Gastroesophageal sphincter (tissue), 4 donors: ENCODE data around the gene GMPR. TPM values are rescaled to one million over a fixed set of nuclear protein-coding genes. Genes with fewer than 3 reads are reported as not detected.
"Not testable (repeated sequence)": the region's sequence is repeated elsewhere in the genome, so short reads cannot be mapped to it uniquely, and the experiment has no call there.

Experiments
- ATAC-seq: fragments of 150-250 bp; one replicate; pipeline ENCODE4 v1.9.1; 2016; ENCODE audit warnings: mild to moderate bottlenecking, moderate library complexity
- H3K27ac ChIP-seq, 4 donors: fragments of 200-600 bp; sonication (generic) in 3 of 4; 1 replicate in 3 of 4; 2 replicates in 1 of 4; pipeline ENCODE4 v1.5.1; 2016 to 2019
- H3K27me3 ChIP-seq: fragments of 200-600 bp; sonication (generic); one replicate; pipeline ENCODE4 v1.5.1; 2019
- H3K36me3 ChIP-seq, 2 donors: fragments of 200-600 bp; sonication (generic); one replicate each; pipeline ENCODE4 v1.5.1; 2019; ENCODE audit warnings: control low read depth in 1 of 2
- H3K4me1 ChIP-seq, 3 donors: fragments of 200-600 bp; sonication (generic); 1 replicate in 2 of 3; 2 replicates in 1 of 3; pipeline ENCODE4 v1.5.1; 2016 to 2019; ENCODE audit warnings: control low read depth in 2 of 3
- H3K4me3 ChIP-seq, 2 donors: fragments of 200-600 bp; sonication (generic); one replicate each; pipeline ENCODE4 v1.5.1; 2019; ENCODE audit warnings: mild to moderate bottlenecking in 1 of 2, moderate library complexity in 1 of 2
- H3K9me3 ChIP-seq, 3 donors: fragments of 200-600 bp; sonication (generic); one replicate each; pipeline ENCODE4 v1.5.1; 2017 to 2019; ENCODE audit warnings: control low read depth in 2 of 3
- EP300 ChIP-seq: sonication (generic); formaldehyde crosslinking; IDR thresholded peaks from one replicate; pipeline ENCODE4 v1.6.1; 2017; ENCODE audit warnings: antibody characterized with exemption, mild to moderate bottlenecking
- POLR2A ChIP-seq, 2 donors: fragments of 450-650 bp; IDR thresholded peaks; one replicate each; pipeline ENCODE4 v1.6.1; 2017; ENCODE audit warnings: antibody characterized with exemption in 2 of 2, mild to moderate bottlenecking in 2 of 2, moderate library complexity in 1 of 2
- POLR2AphosphoS5 ChIP-seq: sonication (generic); formaldehyde crosslinking; IDR thresholded peaks from one replicate; pipeline ENCODE4 v1.6.1; 2017; ENCODE audit warnings: antibody characterized with exemption
- WGBS, 2 donors: methylation state at CpG; one replicate each; pipeline ENCODE4 v1.1.5; 2018; ENCODE audit warnings: low coverage in 1 of 2; 5-methylcytosine and 5-hydroxymethylcytosine counted together
- total RNA-seq, 4 donors: library from RNA; depleted of rRNA; stranded (reverse); fragments of >200 nt; gene quantifications; one replicate each; pipeline ENCODE4 v1.1.0, GENCODE V29; 2016
- TF ChIP-seq, protein P1 (sequence below), 4 experiments: fragments of 200-600 bp in 2 of 4; fragments of 450-650 bp in 2 of 4; sonication (generic) in 1 of 4; IDR thresholded peaks; one replicate each; pipeline ENCODE4 v1.5.1; 2017 to 2019; ENCODE audit warnings: antibody characterized with exemption in 4 of 4, mild to moderate bottlenecking in 2 of 4, moderate library complexity in 2 of 4

Gene GMPR
- total RNA-seq, 4 donors from 2014 or later: 18.2 to 71.5 (median 45.6) TPM

DNA sequence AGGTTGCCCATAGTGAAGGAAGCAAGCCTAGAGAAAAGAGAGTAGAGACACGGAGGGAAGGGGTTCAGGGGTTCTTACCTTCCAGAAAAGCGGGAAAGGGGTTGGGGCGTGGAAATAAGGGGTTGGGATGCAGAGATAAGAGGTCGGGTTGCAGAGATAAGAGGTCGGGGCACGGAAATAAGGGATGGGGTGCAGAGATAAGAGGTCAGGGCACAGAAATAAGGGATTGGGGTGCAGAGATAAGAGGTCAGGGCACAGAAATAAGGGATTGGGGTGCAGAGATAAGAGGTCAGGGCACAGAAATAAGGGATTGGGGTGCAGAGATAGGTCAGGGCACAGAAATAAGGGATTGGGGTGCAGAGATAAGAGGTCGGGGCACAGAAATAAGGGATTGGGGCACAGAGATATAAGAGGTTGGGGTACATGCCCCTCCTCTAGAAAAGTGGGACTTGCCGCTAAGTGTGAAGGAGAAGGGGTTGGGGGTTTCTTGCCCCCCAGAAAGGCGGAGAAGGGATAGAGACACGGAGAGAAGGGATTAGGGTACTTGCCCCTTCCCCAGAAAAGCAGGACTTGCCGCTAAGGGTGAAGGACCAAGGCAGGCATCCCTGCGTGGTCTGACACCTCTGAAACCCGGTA lies 25.2 kb downstream of the GMPR start:
- H3K9me3 ChIP-seq, H3K4me1 ChIP-seq, H3K27me3 ChIP-seq, ATAC-seq, H3K27ac ChIP-seq, H3K4me3 ChIP-seq: not testable (repeated sequence)
- 78 to 92% methylated on average over 8 to 13 of the region's 13 CpGs for WGBS, 2 donors
- H3K36me3 ChIP-seq: peaks cover 0 to 19% of the 10 kb centered on the region in 2 donors

GRCh38 chr6:16264785-16265184 lies 26.4 kb downstream of the GMPR start:
- H3K4me1 ChIP-seq: no peaks in the 10 kb centered on the region
- TF ChIP-seq POLR2AphosphoS5 (no peak), POLR2A (IDR thresholded peaks at IDR 0.05) (no peak), EP300 (no peak)
- TF ChIP-seq, protein P1, sequence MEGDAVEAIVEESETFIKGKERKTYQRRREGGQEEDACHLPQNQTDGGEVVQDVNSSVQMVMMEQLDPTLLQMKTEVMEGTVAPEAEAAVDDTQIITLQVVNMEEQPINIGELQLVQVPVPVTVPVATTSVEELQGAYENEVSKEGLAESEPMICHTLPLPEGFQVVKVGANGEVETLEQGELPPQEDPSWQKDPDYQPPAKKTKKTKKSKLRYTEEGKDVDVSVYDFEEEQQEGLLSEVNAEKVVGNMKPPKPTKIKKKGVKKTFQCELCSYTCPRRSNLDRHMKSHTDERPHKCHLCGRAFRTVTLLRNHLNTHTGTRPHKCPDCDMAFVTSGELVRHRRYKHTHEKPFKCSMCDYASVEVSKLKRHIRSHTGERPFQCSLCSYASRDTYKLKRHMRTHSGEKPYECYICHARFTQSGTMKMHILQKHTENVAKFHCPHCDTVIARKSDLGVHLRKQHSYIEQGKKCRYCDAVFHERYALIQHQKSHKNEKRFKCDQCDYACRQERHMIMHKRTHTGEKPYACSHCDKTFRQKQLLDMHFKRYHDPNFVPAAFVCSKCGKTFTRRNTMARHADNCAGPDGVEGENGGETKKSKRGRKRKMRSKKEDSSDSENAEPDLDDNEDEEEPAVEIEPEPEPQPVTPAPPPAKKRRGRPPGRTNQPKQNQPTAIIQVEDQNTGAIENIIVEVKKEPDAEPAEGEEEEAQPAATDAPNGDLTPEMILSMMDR (IDR thresholded peaks at IDR 0.05): no peak
- H3K4me3 ChIP-seq: no peak overlapping the region
- peaks cover 0 to 19% of the 10 kb centered on the region in 2 donors for H3K36me3 ChIP-seq
- no peaks in the 10 kb centered on the region for H3K27me3 ChIP-seq
- H3K9me3 ChIP-seq: no peaks in the 10 kb centered on the region
- 92 to 100% methylated on average over 1 of the region's 2 CpGs for WGBS, 2 donors
- H3K27ac ChIP-seq: no peak overlapping the region
- no peak for ATAC-seq

DNA sequence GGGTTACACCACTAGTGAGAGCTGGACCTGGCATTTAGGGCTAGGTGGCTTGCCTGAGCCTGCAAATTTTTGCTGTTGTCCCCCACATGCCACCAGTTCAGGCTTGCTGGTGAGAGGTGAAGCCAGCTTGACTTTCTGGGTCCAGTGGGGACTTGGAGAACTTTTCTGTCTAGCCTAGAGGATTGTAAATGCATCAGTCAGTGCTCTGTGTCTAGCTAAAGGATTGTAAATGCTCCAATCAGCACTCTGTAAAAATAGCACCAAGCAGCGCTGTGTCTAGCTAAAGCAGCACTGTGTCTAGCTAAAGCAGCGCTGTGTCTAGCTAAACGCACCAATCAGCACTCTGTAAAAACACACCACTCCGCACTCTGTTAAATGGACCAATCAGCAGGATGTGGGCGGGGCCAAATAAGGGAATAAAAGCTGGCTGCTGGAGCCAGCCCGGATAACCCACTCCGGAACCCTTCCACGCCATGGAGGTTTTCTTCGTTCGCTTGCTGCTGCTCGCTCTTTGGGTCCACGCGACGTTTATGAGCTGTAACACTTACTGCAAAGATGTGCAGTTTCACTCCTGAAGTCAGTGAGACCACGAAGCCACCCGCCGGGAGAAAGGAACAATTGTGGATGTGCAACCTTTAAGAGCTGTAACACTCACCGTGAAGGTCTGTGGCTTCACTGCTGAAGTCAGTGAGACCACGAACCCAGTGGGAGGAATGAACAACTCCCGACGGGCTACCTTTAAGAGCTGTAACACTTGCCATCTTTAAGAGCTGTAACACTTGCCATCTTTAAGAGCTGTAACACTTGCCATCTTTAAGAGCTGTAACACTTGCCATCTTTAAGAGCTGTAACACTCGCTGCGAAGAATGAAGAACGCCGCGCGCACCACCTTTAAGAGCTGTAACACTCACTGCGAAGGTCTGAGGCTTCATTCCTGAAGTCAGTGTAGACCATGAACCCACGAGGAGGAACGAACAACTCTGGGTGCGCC lies 27.3 kb downstream of the GMPR start:
- H3K4me3 ChIP-seq: no peak overlapping the region
- TF ChIP-seq, protein P1 (IDR thresholded peaks at IDR 0.05): no peak
- TF ChIP-seq POLR2A (IDR thresholded peaks at IDR 0.05) (no peak), EP300 (no peak), POLR2AphosphoS5 (no peak)
- H3K4me1 ChIP-seq: no peaks in the 10 kb centered on the region
- peaks cover 0 to 19% of the 10 kb centered on the region in 2 donors for H3K36me3 ChIP-seq
- 80 to 91% methylated on average over 1 to 13 of the region's 31 CpGs for WGBS, 2 donors
- no peak overlapping the region for H3K27ac ChIP-seq
- no peak for ATAC-seq
- H3K9me3 ChIP-seq: no peaks in the 10 kb centered on the region
- no peaks in the 10 kb centered on the region for H3K27me3 ChIP-seq

GRCh38 chr6:16267428-16268263 lies 29.3 kb downstream of the GMPR start:
- Histone ChIP-seq H3K9me3 (no peaks in the 10 kb centered on the region), H3K4me3 (no peak overlapping the region), H3K27ac (no peak overlapping the region), H3K4me1 (peaks cover 0 to 2% (median 0%) of the 10 kb centered on the region in 3 donors), H3K36me3 (peaks cover 0 to 19% of the 10 kb centered on the region in 2 donors), H3K27me3 (no peaks in the 10 kb centered on the region)
- no peak for TF ChIP-seq EP300
- TF ChIP-seq, protein P1 (IDR thresholded peaks at IDR 0.05): no peak
- TF ChIP-seq POLR2A (IDR thresholded peaks at IDR 0.05): no peak
- TF ChIP-seq POLR2AphosphoS5: no peak
- no peak for ATAC-seq
- 89 to 95% methylated on average over 7 to 18 of the region's 23 CpGs for WGBS, 2 donors

DNA sequence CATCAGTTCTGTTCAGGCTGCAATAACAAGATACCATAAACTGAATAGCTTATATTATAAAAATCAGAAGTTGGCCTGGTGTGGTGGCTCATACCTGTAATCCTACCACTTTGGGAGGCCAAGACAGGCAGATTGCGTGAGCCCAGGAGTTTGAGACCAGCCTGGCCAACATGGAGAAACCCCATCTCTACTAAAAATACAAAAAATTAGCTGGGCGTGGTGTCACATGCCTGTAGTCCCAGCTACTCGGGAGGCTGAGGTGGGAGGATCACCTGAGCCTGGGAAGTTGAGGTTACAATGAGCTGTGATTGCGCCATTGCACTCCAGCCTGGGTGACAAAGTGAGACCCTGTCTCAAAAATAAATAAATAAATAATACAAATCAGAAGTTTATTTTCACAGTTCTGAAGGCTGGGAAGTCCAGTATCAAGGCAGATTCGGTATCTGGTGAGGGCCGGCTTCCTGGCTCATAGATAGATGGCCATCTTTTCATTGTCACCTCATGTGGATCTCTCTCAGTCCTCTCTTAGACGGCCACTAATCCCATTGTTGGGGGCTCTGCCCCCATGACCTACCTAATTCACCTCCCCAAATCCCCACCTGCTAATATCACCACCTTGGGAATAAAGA lies 31.2 kb downstream of the GMPR start:
- not testable (repeated sequence) for H3K27me3 ChIP-seq, H3K27ac ChIP-seq, H3K4me3 ChIP-seq, H3K9me3 ChIP-seq, ATAC-seq
- peaks cover 0 to 19% of the 10 kb centered on the region in 2 donors for H3K36me3 ChIP-seq
- peaks cover 0 to 11% (median 4%) of the 10 kb centered on the region in 3 donors for H3K4me1 ChIP-seq
- WGBS, 2 donors: 85 to 94% methylated on average over 4 to 7 of the region's 7 CpGs
